Nephron progenitor cell (in vitro differentiated cells): ENCODE data around the gene FBXL2.

Source experiments
- DNase-seq: peaks from one replicate; pipeline ENCODE4 v3.0.0; 2021
- H3K27ac Mint-ChIP-seq: 2 replicates; pipeline ENCODE4 v1.8.0; 2021; ENCODE audit warnings: mild to moderate bottlenecking, moderate library complexity, mixed read lengths
- H3K27me3 Mint-ChIP-seq: 2 replicates; pipeline ENCODE4 v1.8.0; 2021; ENCODE audit warnings: mild to moderate bottlenecking, low read depth, mixed read lengths; ENCODE audit not compliant: poor library complexity
- H3K36me3 Mint-ChIP-seq: 2 replicates; pipeline ENCODE4 v1.8.0; 2021; ENCODE audit warnings: low read depth, mixed read lengths
- H3K4me1 Mint-ChIP-seq: 2 replicates; pipeline ENCODE4 v1.8.0; 2021; ENCODE audit warnings: mixed read lengths
- H3K4me3 Mint-ChIP-seq: 2 replicates; pipeline ENCODE4 v1.8.0; 2021; ENCODE audit warnings: mild to moderate bottlenecking, moderate library complexity, mixed read lengths
- H3K9me3 Mint-ChIP-seq: 2 replicates; pipeline ENCODE4 v1.8.0; 2021; ENCODE audit warnings: mild to moderate bottlenecking, moderate library complexity, mixed read lengths
- CTCF ChIP-seq: fragments of 200-600 bp; sonication (generic); IDR thresholded peaks from 2 replicates; pipeline ENCODE4 v1.5.0; 2021; ENCODE audit warnings: antibody characterized with exemption

Gene FBXL2

GRCh38 chr3:33339758-33340157 is 62.5 kb downstream of the FBXL2 start:
- Mint-ChIP-seq H3K4me3 (no peak overlapping the region), H3K27ac (no peak overlapping the region), H3K9me3 (peaks cover 28% of the 10 kb centered on the region), H3K4me1 (no peaks in the 10 kb centered on the region), H3K27me3 (no peaks in the 10 kb centered on the region), H3K36me3 (peaks cover 6% of the 10 kb centered on the region)
- DNase-seq = no peak
- no peak for TF ChIP-seq CTCF

GRCh38 chr3:33355611-33356010 is 78.4 kb downstream of the FBXL2 start:
- Mint-ChIP-seq H3K27me3 (peaks cover 3% of the 10 kb centered on the region), H3K4me1 (no peaks in the 10 kb centered on the region), H3K9me3 (no peaks in the 10 kb centered on the region), H3K4me3 (no peak overlapping the region), H3K27ac (no peak overlapping the region), H3K36me3 (no peaks in the 10 kb centered on the region)
- no peak for DNase-seq
- no peak for TF ChIP-seq CTCF

GRCh38 chr3:33358172-33358781 is 81.0 kb downstream of the FBXL2 start:
- Mint-ChIP-seq H3K4me3 (no peak overlapping the region), H3K36me3 (no peaks in the 10 kb centered on the region), H3K27me3 (peaks cover 3% of the 10 kb centered on the region), H3K4me1 (no peaks in the 10 kb centered on the region), H3K27ac (peak overlapping the region; percentile 11), H3K9me3 (no peaks in the 10 kb centered on the region)
- DNase-seq = no peak
- no peak for TF ChIP-seq CTCF

- TF ChIP-seq CTCF = no peak
- Mint-ChIP-seq H3K36me3 (no peaks in the 10 kb centered on the region), H3K27me3 (no peaks in the 10 kb centered on the region), H3K9me3 (no peaks in the 10 kb centered on the region), H3K4me1 (no peaks in the 10 kb centered on the region), H3K4me3 (no peak overlapping the region), H3K27ac (no peak overlapping the region)
- no peak for DNase-seq
Observed at GRCh38 chr3:33360136-33360825, 83.0 kb downstream of the FBXL2 start.

GRCh38 chr3:33363113-33363800 is 86.0 kb downstream of the FBXL2 start:
- no peaks in the 10 kb centered on the region for H3K4me1 Mint-ChIP-seq
- no peaks in the 10 kb centered on the region for H3K27me3 Mint-ChIP-seq
- no peaks in the 10 kb centered on the region for H3K9me3 Mint-ChIP-seq
- peaks cover 9% of the 10 kb centered on the region for H3K36me3 Mint-ChIP-seq
- H3K27ac Mint-ChIP-seq = no peak overlapping the region
- DNase-seq = no peak
- no peak overlapping the region for H3K4me3 Mint-ChIP-seq
- no peak for TF ChIP-seq CTCF
